ENCODE measurements around the gene CFAP52. TPM values are rescaled to one million over a fixed set of nuclear protein-coding genes. Genes with fewer than 3 reads are reported as not detected.

Gene CFAP52
- total RNA-seq, 3 donors from 2014 or later, result not detected

- no peaks in the 10 kb centered on the region for H3K4me1 ChIP-seq (ENCODE audit: low read depth)
- intact Hi-C loops (cut with DNase I, micrococcal nuclease), result no loop called here
- ATAC-seq (no peak), DNase-seq (no peak)
- H3K9me3 ChIP-seq, result no peaks in the 10 kb centered on the region
- H3K36me3 ChIP-seq (ENCODE audit: low read depth), result no peaks in the 10 kb centered on the region
- H3K4me3 ChIP-seq, result no peak overlapping the region
- no peak for TF ChIP-seq CTCF (IDR thresholded peaks at IDR 0.05)
Measured at GRCh38 chr17:9533441-9533840, 43.0 kb upstream of the CFAP52 start.

- Histone ChIP-seq H3K9me3 (no peaks in the 10 kb centered on the region), H3K4me3 (no peak overlapping the region), H3K36me3 (ENCODE audit: low read depth) (no peaks in the 10 kb centered on the region), H3K4me1 (ENCODE audit: low read depth) (no peaks in the 10 kb centered on the region)
- no peak for TF ChIP-seq CTCF (IDR thresholded peaks at IDR 0.05)
- intact Hi-C loops (cut with DNase I, micrococcal nuclease), result no loop called here
- no peak for ATAC-seq
- no peak for DNase-seq
Measured at GRCh38 chr17:9536061-9536460, 40.4 kb upstream of the CFAP52 start.

GRCh38 chr17:9537177-9537776 lies 39.2 kb upstream of the CFAP52 start:
- H3K36me3 ChIP-seq (ENCODE audit: low read depth), result no peaks in the 10 kb centered on the region
- intact Hi-C loops (cut with DNase I, micrococcal nuclease), result no loop called here
- TF ChIP-seq CTCF (IDR thresholded peaks at IDR 0.05), result no peak
- H3K9me3 ChIP-seq, result no peaks in the 10 kb centered on the region
- H3K4me3 ChIP-seq, result no peak overlapping the region
- ATAC-seq, result no peak
- no peaks in the 10 kb centered on the region for H3K4me1 ChIP-seq (ENCODE audit: low read depth)
- no peak for DNase-seq

- no peak overlapping the region for H3K4me3 ChIP-seq
- DNase-seq, result no peak
- H3K36me3 ChIP-seq (ENCODE audit: low read depth), result no peaks in the 10 kb centered on the region
- intact Hi-C loops (cut with DNase I, micrococcal nuclease), result no loop called here
- no peaks in the 10 kb centered on the region for H3K9me3 ChIP-seq
- H3K4me1 ChIP-seq (ENCODE audit: low read depth), result no peaks in the 10 kb centered on the region
- TF ChIP-seq CTCF (IDR thresholded peaks at IDR 0.05), result no peak
- ATAC-seq, result no peak
Measured at GRCh38 chr17:9538626-9539025, 37.8 kb upstream of the CFAP52 start.

- no peak for ATAC-seq
- Histone ChIP-seq H3K4me1 (ENCODE audit: low read depth) (no peaks in the 10 kb centered on the region), H3K36me3 (ENCODE audit: low read depth) (no peaks in the 10 kb centered on the region), H3K9me3 (no peaks in the 10 kb centered on the region), H3K4me3 (no peak overlapping the region)
- TF ChIP-seq CTCF (IDR thresholded peaks at IDR 0.05), result no peak
- no peak for DNase-seq
- intact Hi-C loops (cut with DNase I, micrococcal nuclease), result no loop called here
Measured at GRCh38 chr17:9541718-9542117, 34.7 kb upstream of the CFAP52 start.

- Histone ChIP-seq H3K9me3 (no peaks in the 10 kb centered on the region), H3K4me3 (no peak overlapping the region), H3K36me3 (ENCODE audit: low read depth) (no peaks in the 10 kb centered on the region), H3K4me1 (ENCODE audit: low read depth) (no peaks in the 10 kb centered on the region)
- no peak for TF ChIP-seq CTCF (IDR thresholded peaks at IDR 0.05)
- intact Hi-C loops (cut with DNase I, micrococcal nuclease), result no loop called here
- DNase-seq, result no peak
- ATAC-seq, result no peak
Measured at GRCh38 chr17:9544221-9544620, 32.2 kb upstream of the CFAP52 start.
